GM19043 (cell line): ENCODE results near the gene APBB2.

Source experiments
- ATAC-seq: cut with Tn5 transposase; IDR thresholded peaks from one replicate; pipeline ENCODE4 v1.9.1; 2021; ENCODE audit warnings: low read depth; ENCODE audit not compliant: unreplicated experiment

APBB2 gene

GRCh38 chr4:40953283-40954087 is 260.9 kb downstream of the APBB2 start:
- no peak for ATAC-seq

GRCh38 chr4:40952672-40953071 is 261.7 kb downstream of the APBB2 start:
- no peak for ATAC-seq

- ATAC-seq = no peak
These were observed 262.1 kb downstream of the APBB2 start for GRCh38 chr4:40952217-40952616.

DNA sequence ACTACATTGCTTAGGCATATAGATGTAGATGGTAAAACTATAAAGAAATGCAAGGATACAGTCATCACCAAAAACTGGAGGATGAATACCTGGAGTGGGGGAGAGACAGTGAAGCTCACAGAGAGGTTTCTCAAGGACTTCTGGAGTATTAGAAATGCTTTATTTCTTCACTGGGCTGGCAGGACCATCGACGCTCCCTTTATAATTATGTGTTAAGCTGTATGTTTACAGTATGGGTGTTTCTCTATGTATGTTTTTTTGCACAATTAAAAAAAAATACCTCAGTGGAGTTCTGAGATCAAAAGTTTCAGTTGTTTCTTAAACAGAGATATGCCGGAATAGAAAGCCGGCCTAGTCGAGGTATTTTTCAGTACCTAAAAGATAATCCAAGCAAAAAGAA is 263.3 kb downstream of the APBB2 start:
- no peak for ATAC-seq

GRCh38 chr4:40949358-40950100 is 264.8 kb downstream of the APBB2 start:
- no peak for ATAC-seq

GRCh38 chr4:40948014-40948413 is 266.3 kb downstream of the APBB2 start:
- no peak for ATAC-seq

- no peak for ATAC-seq
These were observed 267.7 kb downstream of the APBB2 start for GRCh38 chr4:40946652-40947051.

DNA sequence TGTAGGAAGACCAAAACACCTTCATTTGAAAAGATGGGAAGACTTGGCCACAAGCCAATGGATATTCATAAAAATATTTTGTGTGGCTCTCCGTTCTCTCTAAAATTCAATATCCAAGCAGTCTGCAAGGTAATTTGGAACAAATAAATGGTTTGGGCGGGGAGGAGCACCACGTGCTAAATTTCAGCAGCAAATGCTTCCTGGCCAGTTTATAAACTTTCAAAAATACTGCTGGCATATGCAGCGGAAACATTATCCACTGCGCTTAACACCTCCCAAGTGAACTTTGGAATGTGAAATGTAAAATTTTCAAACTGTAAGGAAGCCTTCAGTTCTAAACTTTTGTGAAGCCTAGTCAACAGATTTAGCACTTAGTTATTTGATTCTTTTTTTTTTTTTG is 273.6 kb downstream of the APBB2 start:
- ATAC-seq = no peak

DNA sequence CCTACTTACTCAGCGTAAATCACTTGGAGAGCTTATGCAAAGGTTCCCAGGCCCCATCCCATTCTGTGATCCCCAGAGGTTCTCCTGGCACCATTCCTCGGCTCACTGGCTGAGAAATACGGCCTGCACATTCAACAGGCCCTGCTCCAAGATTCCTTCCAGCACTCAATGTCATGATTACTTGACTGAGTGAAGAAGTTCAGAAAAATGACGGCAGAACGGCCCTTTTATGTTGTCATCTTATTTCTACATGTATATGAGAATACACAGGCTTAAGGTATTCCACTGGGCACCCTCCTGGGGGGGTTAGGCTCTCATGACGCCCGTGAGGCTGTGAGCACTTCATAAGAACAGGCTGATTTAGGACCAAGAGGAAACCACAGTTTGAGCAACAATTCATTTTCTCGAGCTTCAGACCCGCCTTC is 274.0 kb downstream of the APBB2 start:
- ATAC-seq = no peak

DNA sequence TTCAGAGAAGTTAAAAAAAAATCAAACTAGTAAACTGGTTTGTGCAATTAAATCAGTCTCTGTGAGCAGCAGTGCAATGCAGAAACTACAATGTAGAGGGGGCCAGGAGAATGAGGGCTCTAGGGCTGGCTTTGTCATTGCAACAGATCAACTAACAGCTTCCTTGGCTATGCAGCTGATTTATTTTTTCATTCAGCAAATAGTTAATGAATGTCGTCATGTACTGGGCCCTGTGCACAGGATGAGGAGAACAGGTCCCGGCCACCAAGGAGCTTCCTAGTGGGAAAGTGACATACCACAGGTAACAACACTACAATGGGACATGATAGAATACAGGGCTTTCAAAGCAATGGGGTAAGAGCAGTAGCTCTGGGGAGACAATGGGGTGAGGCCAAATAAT is 274.5 kb downstream of the APBB2 start:
- ATAC-seq = no peak

DNA sequence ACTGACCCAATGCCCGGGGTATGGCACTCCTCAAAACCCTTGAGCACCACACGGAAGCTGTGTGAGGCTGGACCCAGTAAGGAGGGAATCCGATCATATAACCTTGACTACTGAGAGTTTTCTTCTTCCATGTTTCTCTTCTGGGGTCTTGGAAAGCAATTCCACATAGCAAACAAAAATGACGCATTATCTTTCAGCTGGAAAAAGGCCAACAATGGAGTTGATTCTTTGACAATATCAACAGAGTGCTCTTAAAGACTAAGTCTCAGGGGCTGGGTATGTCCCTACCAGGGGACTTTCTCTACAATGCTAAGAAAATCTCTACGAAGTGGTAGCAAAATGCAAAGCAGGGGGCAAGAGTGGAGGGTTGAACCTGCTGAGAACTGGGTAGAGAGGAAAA is 276.0 kb downstream of the APBB2 start:
- ATAC-seq = no peak

DNA sequence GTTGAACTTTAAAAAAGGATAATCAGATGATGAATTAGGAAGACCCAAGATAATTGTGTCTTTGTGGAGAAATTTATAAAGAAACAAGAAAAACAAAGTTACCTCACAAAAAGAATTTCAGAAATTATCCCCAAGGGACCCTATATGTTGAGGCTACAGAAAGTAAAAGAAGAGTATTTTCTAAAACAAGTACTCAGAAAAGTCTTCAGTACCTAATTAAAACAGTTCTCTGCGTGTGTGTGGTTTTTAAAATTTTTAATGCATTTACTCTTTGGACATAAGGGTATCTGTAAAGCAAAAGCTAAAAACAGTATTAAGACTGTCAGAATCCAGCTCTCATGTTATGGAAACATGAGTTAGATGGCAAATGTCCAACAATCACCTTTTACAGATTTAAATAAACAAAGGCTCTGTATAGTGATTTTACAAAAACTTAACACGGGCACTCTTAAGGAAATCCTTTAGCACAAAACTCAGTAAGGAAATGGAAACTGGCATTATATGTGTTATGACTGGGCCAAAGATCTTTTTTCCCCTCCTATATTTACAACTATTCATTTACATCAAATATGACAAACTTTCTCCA is 277.1 kb downstream of the APBB2 start:
- no peak for ATAC-seq

DNA sequence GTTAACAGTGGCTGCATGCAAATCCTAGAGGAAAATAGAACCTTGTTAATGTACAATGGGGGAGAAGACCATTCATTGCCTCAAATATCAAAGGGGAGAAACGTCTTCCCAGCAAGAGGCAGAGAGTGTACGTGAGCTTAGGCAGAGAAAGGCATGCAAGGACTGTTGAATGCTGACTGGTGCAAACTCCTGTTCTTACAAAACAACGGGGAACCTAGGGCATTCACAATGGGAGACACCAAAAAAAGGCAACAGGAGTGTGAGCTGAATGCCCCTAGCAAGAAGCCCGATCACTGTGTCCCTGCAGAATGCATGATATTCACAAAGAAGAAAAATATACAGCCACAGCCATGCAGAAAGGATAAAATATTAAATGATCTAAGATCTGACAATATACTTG is 279.7 kb downstream of the APBB2 start:
- no peak for ATAC-seq

GRCh38 chr4:40933272-40934053 is 280.9 kb downstream of the APBB2 start:
- no peak for ATAC-seq

GRCh38 chr4:40931841-40932240 is 282.5 kb downstream of the APBB2 start:
- no peak for ATAC-seq

DNA sequence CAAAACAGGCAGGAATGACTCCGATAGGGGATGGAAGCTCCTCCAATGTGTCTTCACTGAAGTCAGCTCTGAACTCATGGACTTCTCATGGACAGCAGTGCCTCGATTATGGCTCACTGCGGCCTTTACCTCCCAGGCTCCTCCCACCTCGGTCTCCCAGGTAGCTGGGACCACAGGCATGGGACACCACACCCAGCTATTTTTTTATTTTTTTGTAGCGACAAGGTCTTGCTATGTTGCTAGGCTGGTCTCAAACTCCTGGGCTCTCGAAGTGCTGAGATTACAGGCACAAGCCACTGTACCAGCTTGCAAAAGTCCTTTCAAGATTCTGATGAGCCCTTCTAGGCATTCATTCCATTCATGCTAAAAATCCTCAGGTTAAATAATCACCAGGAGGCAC is 283.1 kb downstream of the APBB2 start:
- ATAC-seq = no peak

DNA sequence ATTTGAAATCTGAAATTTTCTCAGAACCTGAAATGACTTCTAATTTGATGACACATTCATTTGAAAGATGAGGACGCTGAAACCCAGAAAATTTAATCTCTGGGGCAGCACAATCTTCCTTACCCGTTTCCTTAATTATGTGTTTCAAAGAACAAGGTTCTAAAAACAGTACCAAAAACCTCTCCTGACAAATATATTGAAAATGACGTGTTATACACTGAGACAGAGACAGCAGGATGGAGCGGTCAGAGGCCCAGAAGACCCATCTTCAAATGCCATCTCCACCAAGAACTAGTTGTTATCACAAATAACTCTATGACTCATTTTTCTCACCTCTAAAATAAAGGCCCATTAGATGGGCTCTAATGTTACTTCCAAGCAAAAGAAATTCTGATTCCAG is 287.3 kb downstream of the APBB2 start:
- ATAC-seq = no peak

DNA sequence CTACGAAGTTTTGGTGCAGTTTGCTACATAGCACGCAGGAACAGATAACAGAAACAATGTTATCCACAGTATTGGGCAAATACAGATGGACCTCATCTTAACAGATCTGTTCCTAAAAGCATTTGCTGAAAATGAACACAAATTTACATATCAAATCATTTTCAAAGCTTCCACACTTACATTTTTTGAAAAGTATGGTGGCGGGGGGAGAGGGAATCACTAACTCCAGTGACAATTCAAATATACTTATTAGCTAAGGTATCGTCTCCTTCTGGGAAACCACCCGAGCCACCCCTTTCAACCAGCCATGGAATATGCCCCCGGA is 289.6 kb downstream of the APBB2 start:
- no peak for ATAC-seq

DNA sequence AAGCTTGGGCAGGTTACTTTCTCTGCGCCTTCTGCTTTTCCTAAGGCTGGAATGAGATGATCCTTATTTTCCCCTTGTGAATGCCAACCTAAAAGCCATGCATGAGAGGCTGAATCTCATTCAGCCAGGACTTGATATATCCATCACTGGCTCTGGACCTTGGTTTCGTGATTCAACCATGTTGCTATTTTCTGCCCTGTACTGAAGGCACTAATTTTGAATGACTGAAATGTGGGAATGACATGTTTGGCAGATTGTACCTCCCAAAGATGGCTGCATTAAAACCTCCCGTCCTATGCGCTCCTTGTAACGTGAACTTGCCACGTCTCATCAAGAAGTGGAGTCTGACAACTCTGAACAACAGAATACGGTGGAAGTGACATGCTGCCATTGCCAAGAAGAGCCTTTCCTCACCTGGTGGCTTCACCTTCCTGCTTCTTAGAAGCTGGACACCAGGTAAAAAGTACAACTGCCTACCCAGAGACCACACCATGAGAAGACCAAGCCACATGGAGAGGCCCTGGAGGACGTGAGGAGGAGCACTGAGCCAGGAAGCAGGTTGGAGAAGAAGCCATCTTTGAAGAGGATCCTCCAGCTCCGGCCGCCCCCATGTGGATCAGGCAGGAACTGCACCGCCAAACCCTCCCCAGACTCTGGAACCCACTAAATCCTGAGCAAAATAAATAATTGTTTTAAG is 290.1 kb downstream of the APBB2 start:
- peak; percentile 76 for ATAC-seq

DNA sequence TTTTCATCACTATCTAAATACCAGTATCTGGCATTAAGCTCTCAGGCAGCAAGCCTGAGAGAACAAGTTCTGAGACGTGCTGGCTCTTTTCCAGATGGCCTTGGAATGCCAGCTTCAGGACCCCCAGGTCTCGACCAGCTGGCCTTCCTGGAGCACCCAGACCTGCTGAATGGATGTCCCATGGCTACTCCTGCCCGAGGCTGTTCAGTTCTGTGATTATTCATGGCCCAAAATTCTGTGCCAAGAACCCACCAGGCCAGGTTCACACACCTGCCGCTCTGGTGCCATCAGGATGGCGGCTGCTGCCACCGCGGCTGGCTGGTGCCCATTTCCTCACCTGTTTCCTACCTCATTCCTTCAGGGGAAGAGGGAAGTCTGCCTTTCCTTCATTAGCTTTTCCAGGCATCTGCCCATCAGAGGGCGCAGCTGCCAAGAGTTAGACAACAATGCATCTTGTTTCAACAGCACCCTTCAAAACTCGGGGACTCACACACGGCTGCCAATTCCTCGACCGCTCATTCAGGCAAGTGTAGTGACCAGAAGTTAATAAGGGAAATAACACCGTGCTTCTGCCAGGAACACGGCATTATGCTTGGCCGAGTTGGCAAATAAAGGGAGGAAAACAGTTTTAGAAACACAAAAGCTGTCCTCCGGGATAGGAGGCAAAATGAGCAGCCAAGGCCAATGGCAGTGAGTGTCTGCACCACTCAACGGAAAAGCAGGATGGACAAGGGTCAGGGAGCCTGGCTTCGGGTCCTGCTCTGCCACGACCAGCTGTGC is 290.8 kb downstream of the APBB2 start:
- no peak for ATAC-seq
